Ovary (tissue), 3 donors: ENCODE results near the gene OR13A1.
"Not testable (repeated sequence)": the region's sequence is repeated elsewhere in the genome, so short reads cannot be mapped to it uniquely, and the experiment has no call there.

Experiments
- POLR2A ChIP-seq: fragments of 450-650 bp; IDR thresholded peaks from one replicate; pipeline ENCODE4 v1.6.1; 2017; ENCODE audit warnings: antibody characterized with exemption, mild to moderate bottlenecking, moderate library complexity
- TF ChIP-seq, protein P1 (sequence below), 3 donors: fragments of 450-650 bp in 2 of 3; fragments of 200-600 bp in 1 of 3; IDR thresholded peaks; one replicate each; pipeline versions ENCODE4 v1.5.1 to v1.8.0; 2016 to 2022; ENCODE audit warnings: antibody characterized with exemption in 3 of 3, mild to moderate bottlenecking in 1 of 3
- donor health status: DM: no; HTN: no; CAD: no.

DNA sequence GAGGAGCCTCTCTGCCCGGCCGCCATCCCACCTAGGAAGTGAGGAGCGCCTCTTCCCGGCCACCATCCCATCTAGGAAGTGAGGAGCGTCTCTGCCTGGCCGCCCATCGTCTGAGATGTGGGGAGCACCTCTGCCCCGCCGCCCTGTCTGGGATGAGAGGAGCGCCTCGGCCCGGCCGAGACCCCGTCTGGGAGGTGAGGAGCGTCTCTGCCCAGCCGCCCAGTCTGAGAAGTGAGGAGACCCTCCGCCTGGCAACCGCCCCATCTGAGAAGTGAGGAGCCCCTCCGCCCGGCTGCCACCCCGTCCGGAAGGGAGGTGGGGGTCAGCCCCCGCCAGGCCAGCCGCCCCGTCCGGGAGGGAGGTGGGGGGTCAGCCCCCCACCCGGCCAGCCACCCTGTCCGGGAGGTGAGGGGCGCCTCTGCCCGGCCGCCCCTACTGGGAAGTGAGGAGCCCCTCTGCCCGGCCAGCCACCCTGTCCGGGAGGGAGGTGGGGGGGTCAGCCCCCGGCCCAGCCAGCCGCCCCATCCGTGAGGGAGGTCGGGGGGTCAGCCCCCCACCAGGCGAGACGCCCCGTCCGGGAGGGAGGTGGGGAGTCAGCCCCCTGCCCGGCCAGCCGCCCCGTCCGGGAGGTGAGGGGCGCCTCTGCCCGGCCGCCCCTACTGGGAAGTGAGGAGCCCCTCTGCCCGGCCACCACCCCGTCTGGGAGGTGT, 55.5 kb downstream of the OR13A1 start:
- TF ChIP-seq, protein P1, sequence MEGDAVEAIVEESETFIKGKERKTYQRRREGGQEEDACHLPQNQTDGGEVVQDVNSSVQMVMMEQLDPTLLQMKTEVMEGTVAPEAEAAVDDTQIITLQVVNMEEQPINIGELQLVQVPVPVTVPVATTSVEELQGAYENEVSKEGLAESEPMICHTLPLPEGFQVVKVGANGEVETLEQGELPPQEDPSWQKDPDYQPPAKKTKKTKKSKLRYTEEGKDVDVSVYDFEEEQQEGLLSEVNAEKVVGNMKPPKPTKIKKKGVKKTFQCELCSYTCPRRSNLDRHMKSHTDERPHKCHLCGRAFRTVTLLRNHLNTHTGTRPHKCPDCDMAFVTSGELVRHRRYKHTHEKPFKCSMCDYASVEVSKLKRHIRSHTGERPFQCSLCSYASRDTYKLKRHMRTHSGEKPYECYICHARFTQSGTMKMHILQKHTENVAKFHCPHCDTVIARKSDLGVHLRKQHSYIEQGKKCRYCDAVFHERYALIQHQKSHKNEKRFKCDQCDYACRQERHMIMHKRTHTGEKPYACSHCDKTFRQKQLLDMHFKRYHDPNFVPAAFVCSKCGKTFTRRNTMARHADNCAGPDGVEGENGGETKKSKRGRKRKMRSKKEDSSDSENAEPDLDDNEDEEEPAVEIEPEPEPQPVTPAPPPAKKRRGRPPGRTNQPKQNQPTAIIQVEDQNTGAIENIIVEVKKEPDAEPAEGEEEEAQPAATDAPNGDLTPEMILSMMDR (IDR thresholded peaks at IDR 0.05): not testable (repeated sequence)
- not testable (repeated sequence) for TF ChIP-seq POLR2A
